Measurements from ENCODE around the gene ZNF519.
"Not testable (repeated sequence)": the region's sequence is repeated elsewhere in the genome, so short reads cannot be mapped to it uniquely, and the experiment has no call there.

The ZNF519 gene

GRCh38 chr18:14132271-14132700 lies at the start of gene ZNF519:
TSS of gene ZNF519 (minus strand) at chr18:14132435. CDS start at chr18:14132277, 158 bp downstream.
- peak; percentile 71 for DNase-seq (ENCODE audit: low read depth)

- DNase-seq (ENCODE audit: low read depth): no peak
These were observed 47.1 kb upstream of the ZNF519 start for GRCh38 chr18:14179306-14179705.

- DNase-seq (ENCODE audit: low read depth): peak; percentile 51
These were observed 46.3 kb upstream of the ZNF519 start for GRCh38 chr18:14178321-14179196.

GRCh38 chr18:14177540-14178320 lies 45.5 kb upstream of the ZNF519 start:
- DNase-seq (ENCODE audit: low read depth): not testable (repeated sequence)

- not testable (repeated sequence) for DNase-seq (ENCODE audit: low read depth)
These were observed 43.2 kb upstream of the ZNF519 start for GRCh38 chr18:14175404-14175803.

GRCh38 chr18:14174706-14175085 lies 42.5 kb upstream of the ZNF519 start:
- DNase-seq (ENCODE audit: low read depth): no peak

GRCh38 chr18:14174002-14174705 lies 41.9 kb upstream of the ZNF519 start:
- DNase-seq (ENCODE audit: low read depth): not testable (repeated sequence)

GRCh38 chr18:14173116-14173951 lies 41.1 kb upstream of the ZNF519 start:
- not testable (repeated sequence) for DNase-seq (ENCODE audit: low read depth)

- DNase-seq (ENCODE audit: low read depth): not testable (repeated sequence)
These were observed 40.2 kb upstream of the ZNF519 start for GRCh38 chr18:14172142-14173115.

- not testable (repeated sequence) for DNase-seq (ENCODE audit: low read depth)
These were observed 39.3 kb upstream of the ZNF519 start for GRCh38 chr18:14171301-14172141.

- not testable (repeated sequence) for DNase-seq (ENCODE audit: low read depth)
These were observed 38.3 kb upstream of the ZNF519 start for GRCh38 chr18:14170367-14171036.

GRCh38 chr18:14162915-14163314 lies 30.7 kb upstream of the ZNF519 start:
- not testable (repeated sequence) for DNase-seq (ENCODE audit: low read depth)

GRCh38 chr18:14151564-14152113 lies 19.4 kb upstream of the ZNF519 start:
- DNase-seq (ENCODE audit: low read depth): not testable (repeated sequence)

GRCh38 chr18:14150766-14151165 lies 18.5 kb upstream of the ZNF519 start:
- not testable (repeated sequence) for DNase-seq (ENCODE audit: low read depth)

- not testable (repeated sequence) for DNase-seq (ENCODE audit: low read depth)
These were observed 17.7 kb upstream of the ZNF519 start for GRCh38 chr18:14149916-14150420.

GRCh38 chr18:14149121-14149850 lies 17.1 kb upstream of the ZNF519 start:
- not testable (repeated sequence) for DNase-seq (ENCODE audit: low read depth)
